Posterior vena cava (tissue), 2 donors: Measurements from ENCODE around the gene PDE3B. TPM values are rescaled to one million over a fixed set of nuclear protein-coding genes. Genes with fewer than 3 reads are reported as not detected.
"Not testable (repeated sequence)": the region's sequence is repeated elsewhere in the genome, so short reads cannot be mapped to it uniquely, and the experiment has no call there.

ENCODE experiments used
- DNase-seq: peaks from one replicate; pipeline ENCODE4 v3.0.0-alpha.2; 2020; ENCODE audit warnings: low spot score
- intact Hi-C, 2 donors: fragments of 100-400 bp; cut with DNase I; formaldehyde crosslinking; loops; one replicate each; pipeline versions ENCODE4 v1.14.1 to v1.14.2; 2022 to 2023
- total RNA-seq, 2 donors: library from RNA; stranded (reverse); fragmentation: NEBNext Ultra II Directional; extraction: Animal tissue kit (Norgen Biotek cat#: 25700); gene quantifications; one replicate each; pipeline ENCODE4 v1.2.1, GENCODE V29; 2021
- donor health status: DM: yes; HTN: yes; CAD: no.
- donor health status: DM: yes; HTN: yes; CAD: no.

The PDE3B gene
- total RNA-seq, 2 donors from 2014 or later: 2.1 to 2.8 TPM

- intact Hi-C loops: no loop called here
- DNase-seq: no peak
These were observed 26.4 kb downstream of the PDE3B start for GRCh38 chr11:14669958-14670357.

- intact Hi-C loops: no loop called here
- no peak for DNase-seq
These were observed 29.0 kb downstream of the PDE3B start for GRCh38 chr11:14672635-14673034.

GRCh38 chr11:14673421-14673820 lies 29.8 kb downstream of the PDE3B start:
- intact Hi-C loops: no loop called here
- DNase-seq: no peak

GRCh38 chr11:14673824-14674405 lies 30.3 kb downstream of the PDE3B start:
- intact Hi-C loops: no loop called here

GRCh38 chr11:14676068-14676467 lies 32.5 kb downstream of the PDE3B start:
- intact Hi-C loops: no loop called here

More at GRCh38 chr11:14673824-14674405, 30.3 kb downstream of the PDE3B start:
- DNase-seq: no peak

GRCh38 chr11:14677146-14677545 lies 33.5 kb downstream of the PDE3B start:
- DNase-seq: no peak
- intact Hi-C loops: no loop called here

More at GRCh38 chr11:14676068-14676467, 32.5 kb downstream of the PDE3B start:
- DNase-seq: no peak

- intact Hi-C loops: no loop called here
- no peak for DNase-seq
These were observed 34.7 kb downstream of the PDE3B start for GRCh38 chr11:14678350-14678749.

- intact Hi-C loops: no loop called here
- no peak for DNase-seq
These were observed 36.1 kb downstream of the PDE3B start for GRCh38 chr11:14679662-14680061.

GRCh38 chr11:14684234-14684915 lies 40.8 kb downstream of the PDE3B start:
- DNase-seq, intact Hi-C loops: not testable (repeated sequence)

- intact Hi-C loops: no loop called here
- no peak for DNase-seq
These were observed 43.9 kb downstream of the PDE3B start for GRCh38 chr11:14687456-14687855.

GRCh38 chr11:14687943-14688627 lies 44.5 kb downstream of the PDE3B start:
- no peak for DNase-seq
- intact Hi-C loops: no loop called here

- intact Hi-C loops, DNase-seq: not testable (repeated sequence)
These were observed 52.1 kb downstream of the PDE3B start for GRCh38 chr11:14695656-14696055.

GRCh38 chr11:14698771-14699170 lies 55.2 kb downstream of the PDE3B start:
- intact Hi-C loops: no loop called here
- DNase-seq: no peak

GRCh38 chr11:14700593-14700992 lies 57.0 kb downstream of the PDE3B start:
- intact Hi-C loops: no loop called here
- no peak for DNase-seq

GRCh38 chr11:14702760-14703159 lies 59.2 kb downstream of the PDE3B start:
- no peak for DNase-seq
- intact Hi-C loops: no loop called here

GRCh38 chr11:14703731-14704130 lies 60.1 kb downstream of the PDE3B start:
- DNase-seq: no peak
- intact Hi-C loops: no loop called here

- DNase-seq: no peak
- intact Hi-C loops: loop anchor here in 1 of 2 donors (5.0 kb wide), 1 partner anchor 322 kb away; no protein-coding TSS in a partner anchor
These were observed 61.5 kb downstream of the PDE3B start for GRCh38 chr11:14705067-14705466.

- DNase-seq: no peak
- intact Hi-C loops: no loop called here
These were observed 70.1 kb downstream of the PDE3B start for GRCh38 chr11:14713496-14714244.

- intact Hi-C loops, DNase-seq: not testable (repeated sequence)
These were observed 72.1 kb downstream of the PDE3B start for GRCh38 chr11:14715669-14716068.

GRCh38 chr11:14722496-14722895 lies 78.9 kb downstream of the PDE3B start:
- intact Hi-C loops: no loop called here
- no peak for DNase-seq
